IMR-90 (cell line): ENCODE data around the gene TMEM161A. TPM values are rescaled to one million over a fixed set of nuclear protein-coding genes. Genes with fewer than 3 reads are reported as not detected.

Source experiments
- ATAC-seq: fragments of 200-7000 bp; cut with Tn5 transposase; 2 replicates; pipeline ENCODE4 v1.9.1; 2020; ENCODE audit warnings: low read depth, mild to moderate bottlenecking, moderate library complexity
- BruUV-seq: library from RNA; stranded (reverse); fragments of 400-500 nt; replicated peaks from 2 replicates; lab custom pipeline; 2021; lab: Mats Ljungman, UMichigan
- CTCF ChIA-PET: fragments of 300-600 bp; formaldehyde crosslinking; extraction: SDS; loops from one replicate; lab custom pipeline; 2021; ENCODE audit warnings: antibody characterized with exemption; lab: Yijun Ruan, JAX
- POLR2A ChIA-PET: fragments of 300-600 bp; sonication (Branson Sonifier 250); formaldehyde crosslinking; loops from one replicate; lab custom pipeline; 2022; ENCODE audit warnings: antibody characterized with exemption; ENCODE audit not compliant: unreplicated experiment; lab: Charles Lee
- DNase-seq: peaks from one replicate; pipeline ENCODE4 v3.0.0; 2013
- H2AFZ ChIP-seq: replicated peaks from 2 replicates; pipeline ENCODE3; 2013; ENCODE audit warnings: low read length, mild to moderate bottlenecking; ENCODE audit not compliant: poor library complexity
- H2AK5ac ChIP-seq: 2 replicates; pipeline ENCODE4 v1.6.1; 2013; ENCODE audit warnings: low read depth, low read length, inconsistent platforms
- H2AK9ac ChIP-seq: replicated peaks from 2 replicates; pipeline ENCODE3; 2013; ENCODE audit warnings: mild to moderate bottlenecking, low read depth, low read length, moderate library complexity; ENCODE audit not compliant: poor library complexity
- H2BK120ac ChIP-seq: 2 replicates; pipeline ENCODE4 v1.6.1; 2013; ENCODE audit warnings: low read depth, low read length, inconsistent platforms
- H2BK15ac ChIP-seq: 3 replicates; pipeline ENCODE4 v1.6.1; 2013; ENCODE audit warnings: low read depth, low read length, inconsistent platforms
- H2BK20ac ChIP-seq: 2 replicates; pipeline ENCODE4 v1.6.1; 2013; ENCODE audit warnings: low read depth, mild to moderate bottlenecking, inconsistent platforms, low read length, moderate library complexity
- H2BK5ac ChIP-seq: 2 replicates; pipeline ENCODE4 v1.6.1; 2013; ENCODE audit warnings: mild to moderate bottlenecking, low read depth, low read length, inconsistent platforms; ENCODE audit not compliant: poor library complexity, severe bottlenecking
- H3K14ac ChIP-seq: replicated peaks from 2 replicates; pipeline ENCODE4 v1.6.1; 2013; ENCODE audit warnings: low read depth, low read length, inconsistent platforms
- H3K18ac ChIP-seq: 2 replicates; pipeline ENCODE4 v1.6.1; 2013; ENCODE audit warnings: low read depth, low read length, control low read depth
- H3K23ac ChIP-seq: 2 replicates; pipeline ENCODE4 v1.6.1; 2013; ENCODE audit warnings: low read depth, low read length, inconsistent platforms
- H3K27ac ChIP-seq: 2 replicates; pipeline ENCODE4 v1.5.1; 2013; ENCODE audit warnings: mild to moderate bottlenecking, control low read depth, low read length; ENCODE audit not compliant: insufficient read depth
- H3K27me3 ChIP-seq: 2 replicates; pipeline ENCODE4 v1.6.1; 2013; ENCODE audit warnings: low read length; ENCODE audit not compliant: control insufficient read depth, insufficient read depth
- H3K36me3 ChIP-seq: 2 replicates; pipeline ENCODE4 v1.6.1; 2013; ENCODE audit warnings: low read length, mixed read lengths; ENCODE audit not compliant: control insufficient read depth, insufficient read depth
- H3K4ac ChIP-seq: 2 replicates; pipeline ENCODE4 v1.6.1; 2013; ENCODE audit warnings: low read depth, low read length, inconsistent platforms
- H3K4me1 ChIP-seq: 2 replicates; pipeline ENCODE4 v1.6.1; 2013; ENCODE audit warnings: low read length, mixed read lengths; ENCODE audit not compliant: control insufficient read depth, insufficient read depth
- H3K4me2 ChIP-seq: 2 replicates; pipeline ENCODE4 v1.6.1; 2013; ENCODE audit warnings: low read depth, mild to moderate bottlenecking, control low read depth, low read length, moderate library complexity
- H3K4me3 ChIP-seq: 2 replicates; pipeline ENCODE4 v1.5.1; 2013; ENCODE audit warnings: low read depth, mild to moderate bottlenecking, control low read depth, low read length, moderate library complexity; ENCODE audit not compliant: insufficient read depth
- H3K56ac ChIP-seq: 2 replicates; pipeline ENCODE4 v1.6.1; 2013; ENCODE audit warnings: low read length, inconsistent platforms; ENCODE audit not compliant: insufficient read depth; ENCODE audit errors: extremely low read depth
- H3K79me1 ChIP-seq, 2 experiments: 2 replicates each; pipeline ENCODE4 v1.6.1; 2013; ENCODE audit warnings: low read length in 2 of 2, inconsistent platforms in 1 of 2, low read depth in 1 of 2
- H3K9ac ChIP-seq: 2 replicates; pipeline ENCODE4 v1.6.1; 2013; ENCODE audit warnings: low read depth, low read length, control low read depth
- H3K9me1 ChIP-seq: 2 replicates; pipeline ENCODE4 v1.6.1; 2013; ENCODE audit warnings: low read length, inconsistent platforms; ENCODE audit not compliant: insufficient read depth
- H3K9me3 ChIP-seq: 2 replicates; pipeline ENCODE4 v1.6.1; 2013; ENCODE audit warnings: low read length; ENCODE audit not compliant: control insufficient read depth, insufficient read depth
- H4K20me1 ChIP-seq: 2 replicates; pipeline ENCODE4 v1.6.1; 2013; ENCODE audit warnings: low read length, inconsistent platforms; ENCODE audit not compliant: insufficient read depth
- H4K5ac ChIP-seq: 2 replicates; pipeline ENCODE4 v1.6.1; 2013; ENCODE audit warnings: mild to moderate bottlenecking, low read depth, low read length, control low read depth
- H4K8ac ChIP-seq, 2 experiments: 2 replicates each; pipeline ENCODE4 v1.6.1; 2013; ENCODE audit warnings: low read depth in 2 of 2, low read length in 2 of 2, control low read depth in 1 of 2, inconsistent platforms in 1 of 2
- H4K91ac ChIP-seq: 2 replicates; pipeline ENCODE4 v1.6.1; 2013; ENCODE audit warnings: low read depth, low read length, inconsistent platforms; ENCODE audit not compliant: insufficient read depth
- BHLHE40 ChIP-seq: fragments of 150-350 bp; IDR thresholded peaks from 2 replicates; pipeline ENCODE4 v1.6.1; 2016; ENCODE audit warnings: mild to moderate bottlenecking, low read depth, low read length
- CHD1 ChIP-seq: IDR thresholded peaks from 2 replicates; pipeline ENCODE4 v1.6.1; 2012; ENCODE audit warnings: low read depth, low read length, improper control_type of control experiment
- FOS ChIP-seq: fragments of 150-350 bp; IDR thresholded peaks from 2 replicates; pipeline ENCODE4 v1.6.1; 2016; ENCODE audit warnings: low read depth, low read length
- MAFK ChIP-seq: IDR thresholded peaks from 2 replicates; pipeline ENCODE4 v1.6.1; 2012; ENCODE audit warnings: low read depth, low read length, improper control_type of control experiment
- MAZ ChIP-seq: IDR thresholded peaks from 2 replicates; pipeline ENCODE4 v1.6.1; 2012; ENCODE audit warnings: low read depth, mild to moderate bottlenecking, low read length, improper control_type of control experiment, moderate library complexity, borderline replicate concordance
- MXI1 ChIP-seq: IDR thresholded peaks from 2 replicates; pipeline ENCODE4 v1.6.1; 2012; ENCODE audit warnings: low read depth, mild to moderate bottlenecking, low read length, moderate library complexity, borderline replicate concordance
- POLR2A ChIP-seq: IDR thresholded peaks from 2 replicates; pipeline ENCODE4 v1.6.1; 2012; ENCODE audit warnings: mild to moderate bottlenecking, low read depth, low read length
- RAD21 ChIP-seq: IDR thresholded peaks from 2 replicates; pipeline ENCODE4 v1.6.1; 2012; ENCODE audit warnings: low read length, improper control_type of control experiment
- RCOR1 ChIP-seq: IDR thresholded peaks from 2 replicates; pipeline ENCODE4 v1.6.1; 2012; ENCODE audit warnings: mild to moderate bottlenecking, low read length, improper control_type of control experiment; ENCODE audit not compliant: insufficient replicate concordance
- RFX5 ChIP-seq: IDR thresholded peaks from 2 replicates; pipeline ENCODE4 v1.8.0; 2012; ENCODE audit warnings: low read depth, mild to moderate bottlenecking, low read length, moderate library complexity
- SMC3 ChIP-seq: fragments of 150-350 bp; IDR thresholded peaks from 2 replicates; pipeline ENCODE4 v1.6.1; 2016; ENCODE audit warnings: low read depth, mild to moderate bottlenecking, antibody characterized with exemption, low read length, moderate library complexity
- WGBS, 2 experiments: methylation state at CpG; one replicate each; pipeline versions ENCODE4 v1.1.5 to v1.1.7; 2013; ENCODE audit warnings: missing lambda C conversion rate in 2 of 2; ENCODE audit not compliant: insufficient read length in 1 of 2; ENCODE audit errors: extremely low coverage in 2 of 2; 5-methylcytosine and 5-hydroxymethylcytosine counted together
- dilution Hi-C: fragments of 300-500 bp; cut with HindIII; formaldehyde crosslinking; loops from one replicate; pipeline ENCODE4 v1.14.3; 2018; ENCODE audit warnings: low sequenced_read_pairs; ENCODE audit not compliant: unreplicated experiment
- in situ Hi-C: fragments of 300-500 bp; cut with MboI; formaldehyde crosslinking; loops from 3 replicates; pipeline ENCODE4 v1.14.3; 2019; ENCODE audit warnings: low sequenced_read_pairs, inconsistent platforms, mixed read lengths
- intact Hi-C: fragments of 100-400 bp; cut with micrococcal nuclease; formaldehyde crosslinking; loops from 2 replicates; pipeline ENCODE4 v1.10.0; 2022
- polyA plus RNA-seq, 3 experiments: library from polyadenylated mRNA; depleted of rRNA; stranded (reverse); fragments of >200 nt; gene quantifications; 2 replicates each; pipeline ENCODE4 v1.2.3, GENCODE V29; 2012; ENCODE audit warnings: low replicate concordance in 1 of 3
- total RNA-seq: library from RNA; depleted of rRNA; stranded (reverse); fragments of >200 nt; gene quantifications from 2 replicates; pipeline ENCODE4 v1.2.3, GENCODE V29; 2012
- TF ChIP-seq, protein P1 (sequence below): conservative IDR thresholded peaks from 2 replicates; pipeline ENCODE4 v1.5.1; 2012; ENCODE audit warnings: mild to moderate bottlenecking, low read depth, low read length, improper control_type of control experiment

Gene TMEM161A
- total and polyA plus RNA-seq, 2 of the 4 experiments (the other 2 are of a cell fraction): 11.1 to 34.8 TPM

DNA sequence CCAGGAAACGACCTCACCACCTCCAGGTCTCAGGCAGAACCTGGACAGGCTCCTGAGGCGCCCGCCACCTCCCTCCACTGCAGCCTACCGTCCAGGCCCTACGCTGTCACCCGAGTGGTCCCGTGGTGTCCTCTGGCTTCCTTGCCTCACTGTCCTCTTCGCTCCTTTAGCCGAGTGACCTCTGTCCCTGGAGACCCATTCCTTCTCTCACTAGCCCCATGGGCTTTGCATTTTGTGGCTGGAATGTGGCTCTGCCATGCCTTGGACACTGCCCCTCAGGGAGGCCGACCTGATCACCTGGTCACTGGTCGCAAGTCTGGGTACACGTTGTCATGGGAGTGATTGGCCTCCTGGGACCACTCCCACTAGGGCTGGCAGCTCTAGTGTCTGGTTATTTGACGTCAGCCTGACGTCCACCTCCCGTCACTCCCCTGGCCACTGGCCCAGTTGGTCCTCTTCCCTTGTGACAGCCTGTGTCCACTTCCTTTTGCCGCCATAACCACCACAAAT, 56.6 kb downstream of the TMEM161A start:
- Histone ChIP-seq H2BK5ac (no peak overlapping the region), H3K18ac (no peak overlapping the region), H3K9me3 (no peaks in the 10 kb centered on the region), H3K27ac (no peak overlapping the region), H2BK20ac (no peak overlapping the region), H4K20me1 (0 out of 2 replicates have a peak, but pooled peaks cover 4% of the 10 kb centered on the region), H3K9ac (no peak overlapping the region), H3K56ac (no peak overlapping the region), H4K5ac (no peak overlapping the region), H2AK9ac (no peak overlapping the region), H3K79me1 (peaks cover 3% of the 10 kb centered on the region in 2 experiments; a peak in 2 of 4 replicates), H2BK120ac (no peak overlapping the region), H3K14ac (no peak overlapping the region), H3K27me3 (no peaks in the 10 kb centered on the region), H3K23ac (no peak overlapping the region), H3K4ac (no peak overlapping the region), H2BK15ac (no peak overlapping the region), H4K8ac (no peak overlapping the region), H2AK5ac (no peak overlapping the region), H3K9me1 (no peaks in the 10 kb centered on the region; the same call in 1 of the 2 replicates), H4K91ac (no peak overlapping the region), H3K4me1 (no peaks in the 10 kb centered on the region), H3K4me2 (no peak overlapping the region), H2AFZ (no peak overlapping the region), H3K36me3 (peaks cover 1% of the 10 kb centered on the region), H3K4me3 (no peak overlapping the region)
- in situ Hi-C loops (no loop called here), intact Hi-C loops (no loop called here), dilution Hi-C loops (no loop called here)
- no peak for TF ChIP-seq POLR2A
- no peak for TF ChIP-seq RCOR1
- TF ChIP-seq MAZ: no peak
- no peak for TF ChIP-seq MXI1
- TF ChIP-seq FOS: no peak
- no peak for TF ChIP-seq MAFK
- no peak for TF ChIP-seq CHD1
- TF ChIP-seq RAD21: no peak
- TF ChIP-seq, protein P1, sequence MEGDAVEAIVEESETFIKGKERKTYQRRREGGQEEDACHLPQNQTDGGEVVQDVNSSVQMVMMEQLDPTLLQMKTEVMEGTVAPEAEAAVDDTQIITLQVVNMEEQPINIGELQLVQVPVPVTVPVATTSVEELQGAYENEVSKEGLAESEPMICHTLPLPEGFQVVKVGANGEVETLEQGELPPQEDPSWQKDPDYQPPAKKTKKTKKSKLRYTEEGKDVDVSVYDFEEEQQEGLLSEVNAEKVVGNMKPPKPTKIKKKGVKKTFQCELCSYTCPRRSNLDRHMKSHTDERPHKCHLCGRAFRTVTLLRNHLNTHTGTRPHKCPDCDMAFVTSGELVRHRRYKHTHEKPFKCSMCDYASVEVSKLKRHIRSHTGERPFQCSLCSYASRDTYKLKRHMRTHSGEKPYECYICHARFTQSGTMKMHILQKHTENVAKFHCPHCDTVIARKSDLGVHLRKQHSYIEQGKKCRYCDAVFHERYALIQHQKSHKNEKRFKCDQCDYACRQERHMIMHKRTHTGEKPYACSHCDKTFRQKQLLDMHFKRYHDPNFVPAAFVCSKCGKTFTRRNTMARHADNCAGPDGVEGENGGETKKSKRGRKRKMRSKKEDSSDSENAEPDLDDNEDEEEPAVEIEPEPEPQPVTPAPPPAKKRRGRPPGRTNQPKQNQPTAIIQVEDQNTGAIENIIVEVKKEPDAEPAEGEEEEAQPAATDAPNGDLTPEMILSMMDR: no peak
- no peak for TF ChIP-seq RFX5
- no peak for TF ChIP-seq BHLHE40
- TF ChIP-seq SMC3: no peak
- 60% methylated on average over 1 of the region's 16 CpGs; no CpG with 5 or more reads in 1 of the 2 experiments for WGBS, 2 experiments
- BruUV-seq: no TSS peak
- ChIA-PET POLR2A (no interaction called here), CTCF (no interaction called here)
- ATAC-seq: no peak
- DNase-seq: peak; percentile 50
